CD14-positive monocyte (primary cell): ENCODE data around the gene DHCR7. TPM values are rescaled to one million over a fixed set of nuclear protein-coding genes. Genes with fewer than 3 reads are reported as not detected.
A peak's percentile ranks its signal among the peaks of the same experiment; 100 is the strongest.

ENCODE experiments used
- DNase-seq, 3 donors: peaks; one replicate each; pipeline ENCODE4 v3.0.0-alpha.2; 2011 to 2022
- H2AFZ ChIP-seq: 2 replicates; pipeline ENCODE4 v1.6.0; 2012; ENCODE audit warnings: mild to moderate bottlenecking, low read depth, low read length, inconsistent platforms; ENCODE audit not compliant: insufficient read depth, poor library complexity, severe bottlenecking
- H3K27ac ChIP-seq, 2 donors: 1 replicate in 1 of 2; 2 replicates in 1 of 2; pipeline ENCODE4 v1.5.1; 2012 to 2013; ENCODE audit warnings: low read length in 2 of 2, control low read depth in 1 of 2, inconsistent platforms in 1 of 2, low read depth in 1 of 2, mild to moderate bottlenecking in 1 of 2
- H3K27me3 ChIP-seq, 2 donors: one replicate each; pipeline versions ENCODE4 v1.6.0 to v1.6.1; 2011 to 2013; ENCODE audit warnings: low read length in 2 of 2; ENCODE audit not compliant: control insufficient read depth in 2 of 2, insufficient read depth in 2 of 2
- H3K36me3 ChIP-seq, 2 donors: replicated peaks in 1 of 2; 1 replicate in 1 of 2; 2 replicates in 1 of 2; pipeline versions ENCODE4 v1.5.1 to v1.6.1; 2012 to 2013; ENCODE audit warnings: low read length in 2 of 2, control low read depth in 1 of 2, inconsistent platforms in 1 of 2, mild to moderate bottlenecking in 1 of 2; ENCODE audit not compliant: insufficient read depth in 2 of 2, control insufficient read depth in 1 of 2
- H3K4me1 ChIP-seq, 2 donors: 1 replicate in 1 of 2; 2 replicates in 1 of 2; pipeline versions ENCODE4 v1.5.1 to v1.6.1; 2012 to 2013; ENCODE audit warnings: low read length in 2 of 2, control low read depth in 1 of 2, inconsistent platforms in 1 of 2, mild to moderate bottlenecking in 1 of 2, moderate library complexity in 1 of 2; ENCODE audit not compliant: insufficient read depth in 2 of 2, control insufficient read depth in 1 of 2
- H3K4me2 ChIP-seq: replicated peaks from 2 replicates; pipeline ENCODE3; 2012; ENCODE audit warnings: low read length, moderate library complexity, mild to moderate bottlenecking; ENCODE audit not compliant: poor library complexity, severe bottlenecking; ENCODE audit errors: extremely low read depth
- H3K4me3 ChIP-seq, 3 experiments: fragments of 200-600 bp in 1 of 3; sonication (generic) in 1 of 3; replicated peaks in 1 of 3; 1 replicate in 2 of 3; 2 replicates in 1 of 3; pipeline ENCODE4 v1.5.1; 2011 to 2013; ENCODE audit warnings: low read length in 3 of 3, mild to moderate bottlenecking in 3 of 3, control low read depth in 2 of 3, low read depth in 2 of 3, inconsistent platforms in 1 of 3, moderate library complexity in 1 of 3
- H3K79me2 ChIP-seq: 2 replicates; pipeline ENCODE4 v1.6.0; 2012; ENCODE audit warnings: mild to moderate bottlenecking, control low read depth, inconsistent platforms, low read length, moderate library complexity; ENCODE audit not compliant: insufficient read depth
- H3K9ac ChIP-seq: 2 replicates; pipeline ENCODE4 v1.6.0; 2017; ENCODE audit warnings: low read length, mild to moderate bottlenecking; ENCODE audit not compliant: insufficient read depth, poor library complexity, severe bottlenecking
- H3K9me3 ChIP-seq, 2 donors: replicated peaks in 1 of 2; 1 replicate in 1 of 2; 2 replicates in 1 of 2; pipeline versions ENCODE4 v1.5.1 to v1.6.1; 2012 to 2013; ENCODE audit warnings: low read length in 2 of 2, control low read depth in 1 of 2; ENCODE audit not compliant: control insufficient read depth in 1 of 2, insufficient read depth in 1 of 2
- H4K20me1 ChIP-seq: 2 replicates; pipeline ENCODE4 v1.6.0; 2012; ENCODE audit warnings: mild to moderate bottlenecking, low read length, control low read depth, moderate library complexity; ENCODE audit not compliant: insufficient read depth
- H3K27ac Mint-ChIP-seq, 7 donors: one replicate each; pipeline ENCODE4 v1.8.0; 2020; ENCODE audit warnings: mild to moderate bottlenecking in 7 of 7, mixed read lengths in 7 of 7, moderate library complexity in 6 of 7, inconsistent platforms in 2 of 7
- H3K27me3 Mint-ChIP-seq, 3 donors: one replicate each; pipeline ENCODE4 v1.8.0; 2021 to 2022; ENCODE audit warnings: low read depth in 3 of 3, mild to moderate bottlenecking in 3 of 3, mixed read lengths in 3 of 3, moderate library complexity in 3 of 3, inconsistent platforms in 1 of 3
- H3K36me3 Mint-ChIP-seq, 2 donors: one replicate each; pipeline ENCODE4 v1.8.0; 2020; ENCODE audit warnings: mixed read lengths in 2 of 2, inconsistent platforms in 1 of 2, mild to moderate bottlenecking in 1 of 2
- H3K4me1 Mint-ChIP-seq: one replicate; pipeline ENCODE4 v1.8.0; 2020; ENCODE audit warnings: mild to moderate bottlenecking, mixed read lengths
- H3K4me3 Mint-ChIP-seq, 2 donors: one replicate each; pipeline ENCODE4 v1.8.0; 2020; ENCODE audit warnings: mild to moderate bottlenecking in 2 of 2, mixed read lengths in 2 of 2, moderate library complexity in 1 of 2
- H3K9me3 Mint-ChIP-seq, 7 donors: one replicate each; pipeline ENCODE4 v1.8.0; 2020 to 2022; ENCODE audit warnings: mixed read lengths in 7 of 7, mild to moderate bottlenecking in 6 of 7, moderate library complexity in 6 of 7, inconsistent platforms in 2 of 7
- WGBS: methylation state at CpG from one replicate; pipeline ENCODE4 v1.1.5; 2013; ENCODE audit warnings: missing lambda C conversion rate; ENCODE audit not compliant: insufficient coverage; 5-methylcytosine and 5-hydroxymethylcytosine counted together
- intact Hi-C, 2 donors: fragments of 100-400 bp; cut with micrococcal nuclease; formaldehyde crosslinking; loops; one replicate each; pipeline versions ENCODE4 v1.15.0 to v1.15.1; 2023
- polyA plus RNA-seq, 3 donors: library from polyadenylated mRNA; depleted of rRNA in 1 of 3; unstranded in 2 of 3; stranded (reverse) in 1 of 3; fragments of 300-500 nt in 2 of 3; fragments of >200 nt in 1 of 3; fragmentation: Illumina TruSeq in 2 of 3; gene quantifications; 1 replicate in 2 of 3; 2 replicates in 1 of 3; pipeline ENCODE4 v1.2.3, GENCODE V29; 2012 to 2021
- TF ChIP-seq, protein P1 (sequence below): fragments of 200-600 bp; IDR thresholded peaks from one replicate; pipeline ENCODE4 v1.8.0; 2022; ENCODE audit warnings: antibody characterized with exemption, mild to moderate bottlenecking

The DHCR7 gene
- polyA plus RNA-seq, 3 donors = 2.2 to 3.9 (median 2.2) TPM

DNA sequence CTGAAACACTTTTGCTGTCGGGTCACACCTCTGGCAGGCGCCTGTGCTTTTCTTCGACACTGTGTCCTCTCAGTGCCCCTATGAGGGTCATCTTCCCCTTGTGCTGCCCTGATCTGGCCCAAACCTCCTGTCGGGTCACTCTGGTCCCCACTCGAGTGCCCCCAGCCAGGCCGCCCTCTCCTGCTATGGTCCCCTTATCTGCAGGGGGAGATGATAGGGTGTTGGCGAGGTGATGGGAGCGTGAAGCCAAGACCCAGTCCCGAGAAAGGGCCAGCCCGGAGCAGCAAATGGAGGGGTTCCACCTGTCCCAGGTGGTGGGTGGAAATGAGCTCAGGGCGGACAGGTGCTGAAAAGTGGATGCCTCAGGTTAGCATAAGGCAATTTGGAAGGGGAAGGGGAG is 14.5 kb upstream of the DHCR7 start:
- Histone ChIP-seq H3K36me3 (peaks cover 90 to 98% of the 10 kb centered on the region in 2 donors), H3K27ac (no peak overlapping the region), H3K4me2 (no peak overlapping the region), H3K4me3 (no peak overlapping the region), H3K27me3 (no peaks in the 10 kb centered on the region), H3K79me2 (no peaks in the 10 kb centered on the region), H4K20me1 (peaks cover 77% of the 10 kb centered on the region), H2AFZ (no peak overlapping the region), H3K9ac (no peak overlapping the region), H3K4me1 (no peaks in the 10 kb centered on the region), H3K9me3 (no peaks in the 10 kb centered on the region)
- Mint-ChIP-seq H3K27ac (no peak overlapping the region), H3K4me3 (no peak overlapping the region), H3K36me3 (peaks cover 92 to 98% of the 10 kb centered on the region in 2 donors), H3K27me3 (peaks cover 0 to 1% (median 0%) of the 10 kb centered on the region in 3 donors), H3K9me3 (peaks cover 0 to 4% (median 0%) of the 10 kb centered on the region in 7 donors), H3K4me1 (no peaks in the 10 kb centered on the region)
- 99% methylated on average over 11 of the region's 11 CpGs for WGBS
- TF ChIP-seq, protein P1, sequence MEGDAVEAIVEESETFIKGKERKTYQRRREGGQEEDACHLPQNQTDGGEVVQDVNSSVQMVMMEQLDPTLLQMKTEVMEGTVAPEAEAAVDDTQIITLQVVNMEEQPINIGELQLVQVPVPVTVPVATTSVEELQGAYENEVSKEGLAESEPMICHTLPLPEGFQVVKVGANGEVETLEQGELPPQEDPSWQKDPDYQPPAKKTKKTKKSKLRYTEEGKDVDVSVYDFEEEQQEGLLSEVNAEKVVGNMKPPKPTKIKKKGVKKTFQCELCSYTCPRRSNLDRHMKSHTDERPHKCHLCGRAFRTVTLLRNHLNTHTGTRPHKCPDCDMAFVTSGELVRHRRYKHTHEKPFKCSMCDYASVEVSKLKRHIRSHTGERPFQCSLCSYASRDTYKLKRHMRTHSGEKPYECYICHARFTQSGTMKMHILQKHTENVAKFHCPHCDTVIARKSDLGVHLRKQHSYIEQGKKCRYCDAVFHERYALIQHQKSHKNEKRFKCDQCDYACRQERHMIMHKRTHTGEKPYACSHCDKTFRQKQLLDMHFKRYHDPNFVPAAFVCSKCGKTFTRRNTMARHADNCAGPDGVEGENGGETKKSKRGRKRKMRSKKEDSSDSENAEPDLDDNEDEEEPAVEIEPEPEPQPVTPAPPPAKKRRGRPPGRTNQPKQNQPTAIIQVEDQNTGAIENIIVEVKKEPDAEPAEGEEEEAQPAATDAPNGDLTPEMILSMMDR = no peak
- no peak for DNase-seq
- intact Hi-C loops = no loop called here

DNA sequence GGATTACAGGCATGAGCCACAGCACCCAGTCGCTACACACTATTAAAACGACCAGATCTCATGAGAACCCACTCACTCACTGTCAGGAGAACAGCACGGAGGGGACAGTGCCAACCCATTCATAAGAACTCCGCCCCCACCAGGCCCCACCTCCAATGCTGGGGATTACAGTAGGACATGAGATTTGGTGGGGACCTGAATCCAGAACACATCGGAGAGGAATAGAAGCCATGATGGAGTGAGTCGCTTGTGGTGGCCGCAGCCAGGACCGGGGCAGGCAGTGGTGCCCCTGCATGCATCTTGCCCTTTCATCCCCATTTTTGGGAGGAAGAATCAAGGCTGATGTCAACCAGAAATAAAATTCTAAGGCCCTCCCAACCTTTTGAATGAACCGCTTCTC is 13.5 kb upstream of the DHCR7 start:
- Mint-ChIP-seq H3K4me3 (no peak overlapping the region), H3K4me1 (no peaks in the 10 kb centered on the region), H3K36me3 (peaks cover 92 to 98% of the 10 kb centered on the region in 2 donors), H3K27ac (peak overlapping the region in 1 of 7 donors; percentile 59), H3K9me3 (peaks cover 0 to 1% (median 0%) of the 10 kb centered on the region in 7 donors), H3K27me3 (peaks cover 0 to 1% (median 0%) of the 10 kb centered on the region in 3 donors)
- Histone ChIP-seq H3K9ac (no peak overlapping the region), H3K4me3 (no peak overlapping the region), H3K27me3 (no peaks in the 10 kb centered on the region), H4K20me1 (peaks cover 86% of the 10 kb centered on the region), H3K27ac (no peak overlapping the region), H3K79me2 (peaks cover 5% of the 10 kb centered on the region), H3K36me3 (peaks cover 90 to 98% of the 10 kb centered on the region in 2 donors), H3K9me3 (no peaks in the 10 kb centered on the region), H3K4me2 (no peak overlapping the region), H2AFZ (no peak overlapping the region), H3K4me1 (no peaks in the 10 kb centered on the region)
- TF ChIP-seq, protein P1 = no peak
- DNase-seq = no peak
- 92% methylated on average over 2 of the region's 9 CpGs for WGBS
- intact Hi-C loops = no loop called here
